DOHH2 (cell line): ENCODE results near the gene AGER.
"Not testable (repeated sequence)": the region's sequence is repeated elsewhere in the genome, so short reads cannot be mapped to it uniquely, and the experiment has no call there.

Experiments used
- H3F3A ChIP-seq: fragments of 200-600 bp; sonication (generic), shearing (Covaris generic); 2 replicates; pipeline ENCODE4 v1.6.0; 2016; ENCODE audit warnings: antibody characterized with exemption, mild to moderate bottlenecking; ENCODE audit not compliant: control insufficient read depth, insufficient read depth
- H3K27ac ChIP-seq: fragments of 200-600 bp; sonication (generic); 2 replicates; pipeline ENCODE4 v1.5.1; 2014; ENCODE audit warnings: low read depth, mild to moderate bottlenecking, low read length, moderate library complexity
- H3K27me3 ChIP-seq: fragments of 200-600 bp; sonication (generic); 2 replicates; pipeline ENCODE4 v1.6.1; 2014; ENCODE audit warnings: mild to moderate bottlenecking, low read length, mixed read lengths; ENCODE audit not compliant: control insufficient read depth
- H3K36me3 ChIP-seq: fragments of 200-600 bp; sonication (generic); 2 replicates; pipeline ENCODE4 v1.6.1; 2014; ENCODE audit warnings: mild to moderate bottlenecking, low read length, moderate library complexity, mixed read lengths; ENCODE audit not compliant: control insufficient read depth
- H3K4me1 ChIP-seq: fragments of 200-600 bp; sonication (generic); 2 replicates; pipeline ENCODE4 v1.6.1; 2014; ENCODE audit warnings: mild to moderate bottlenecking, low read length, mixed read lengths; ENCODE audit not compliant: control insufficient read depth
- H3K4me2 ChIP-seq: fragments of 200-600 bp; sonication (generic); 2 replicates; pipeline ENCODE4 v1.6.0; 2014; ENCODE audit warnings: mild to moderate bottlenecking, low read length, moderate library complexity
- H3K4me3 ChIP-seq: fragments of 200-600 bp; sonication (generic); 2 replicates; pipeline ENCODE4 v1.5.1; 2014; ENCODE audit warnings: mild to moderate bottlenecking, low read length, mixed read lengths
- H3K79me2 ChIP-seq: fragments of 200-600 bp; sonication (generic); 2 replicates; pipeline ENCODE4 v1.6.1; 2014; ENCODE audit warnings: mild to moderate bottlenecking, low read length, mixed read lengths; ENCODE audit not compliant: control insufficient read depth
- H3K9me2 ChIP-seq: fragments of 200-600 bp; sonication (generic); replicated peaks from 2 replicates; pipeline ENCODE4 v1.6.1; 2014; ENCODE audit warnings: mild to moderate bottlenecking, low read length, mixed read lengths; ENCODE audit not compliant: control insufficient read depth
- H3K9me3 ChIP-seq: fragments of 200-600 bp; sonication (generic); 2 replicates; pipeline ENCODE4 v1.6.1; 2014; ENCODE audit warnings: antibody characterized with exemption, low read length, mixed read lengths; ENCODE audit not compliant: control insufficient read depth, insufficient read depth
- H4K20me1 ChIP-seq: fragments of 200-600 bp; sonication (generic); 2 replicates; pipeline ENCODE4 v1.6.0; 2014; ENCODE audit warnings: low read depth, mild to moderate bottlenecking, antibody characterized with exemption, low read length, moderate library complexity; ENCODE audit not compliant: control insufficient read depth, insufficient read depth
- EZH2phosphoT487 ChIP-seq: fragments of 200-600 bp; sonication (generic); IDR thresholded peaks from 2 replicates; pipeline ENCODE4 v1.6.1; 2017; ENCODE audit warnings: borderline replicate concordance, mild to moderate bottlenecking, antibody characterized with exemption, low read length, moderate library complexity, mixed read lengths
- TF ChIP-seq, protein P1 (sequence below): fragments of 200-600 bp; sonication (generic); IDR thresholded peaks from one replicate; pipeline ENCODE4 v1.5.1; 2014; ENCODE audit warnings: antibody characterized with exemption, mild to moderate bottlenecking, low read depth, low read length; ENCODE audit not compliant: poor library complexity, severe bottlenecking

AGER gene

GRCh38 chr6:32214126-32214525 is 30.1 kb upstream of the AGER start:
- Histone ChIP-seq H4K20me1 (no peaks in the 10 kb centered on the region), H3K79me2 (no peaks in the 10 kb centered on the region), H3F3A (no peaks in the 10 kb centered on the region), H3K4me3 (no peak overlapping the region), H3K9me3 (no peaks in the 10 kb centered on the region), H3K4me1 (peaks cover 6% of the 10 kb centered on the region), H3K27me3 (no peaks in the 10 kb centered on the region), H3K36me3 (no peaks in the 10 kb centered on the region), H3K27ac (no peak overlapping the region), H3K9me2 (no peaks in the 10 kb centered on the region), H3K4me2 (no peak overlapping the region)
- TF ChIP-seq, protein P1, sequence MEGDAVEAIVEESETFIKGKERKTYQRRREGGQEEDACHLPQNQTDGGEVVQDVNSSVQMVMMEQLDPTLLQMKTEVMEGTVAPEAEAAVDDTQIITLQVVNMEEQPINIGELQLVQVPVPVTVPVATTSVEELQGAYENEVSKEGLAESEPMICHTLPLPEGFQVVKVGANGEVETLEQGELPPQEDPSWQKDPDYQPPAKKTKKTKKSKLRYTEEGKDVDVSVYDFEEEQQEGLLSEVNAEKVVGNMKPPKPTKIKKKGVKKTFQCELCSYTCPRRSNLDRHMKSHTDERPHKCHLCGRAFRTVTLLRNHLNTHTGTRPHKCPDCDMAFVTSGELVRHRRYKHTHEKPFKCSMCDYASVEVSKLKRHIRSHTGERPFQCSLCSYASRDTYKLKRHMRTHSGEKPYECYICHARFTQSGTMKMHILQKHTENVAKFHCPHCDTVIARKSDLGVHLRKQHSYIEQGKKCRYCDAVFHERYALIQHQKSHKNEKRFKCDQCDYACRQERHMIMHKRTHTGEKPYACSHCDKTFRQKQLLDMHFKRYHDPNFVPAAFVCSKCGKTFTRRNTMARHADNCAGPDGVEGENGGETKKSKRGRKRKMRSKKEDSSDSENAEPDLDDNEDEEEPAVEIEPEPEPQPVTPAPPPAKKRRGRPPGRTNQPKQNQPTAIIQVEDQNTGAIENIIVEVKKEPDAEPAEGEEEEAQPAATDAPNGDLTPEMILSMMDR: no peak
- TF ChIP-seq EZH2phosphoT487: no peak

GRCh38 chr6:32213649-32214048 is 29.6 kb upstream of the AGER start:
- Histone ChIP-seq H3K4me2 (no peak overlapping the region), H3K9me3 (no peaks in the 10 kb centered on the region), H3K27me3 (no peaks in the 10 kb centered on the region), H3K4me1 (peaks cover 7% of the 10 kb centered on the region), H4K20me1 (no peaks in the 10 kb centered on the region), H3K4me3 (no peak overlapping the region), H3F3A (no peaks in the 10 kb centered on the region), H3K79me2 (no peaks in the 10 kb centered on the region), H3K36me3 (no peaks in the 10 kb centered on the region), H3K9me2 (no peaks in the 10 kb centered on the region), H3K27ac (no peak overlapping the region)
- TF ChIP-seq EZH2phosphoT487: no peak
- TF ChIP-seq, protein P1: no peak

DNA sequence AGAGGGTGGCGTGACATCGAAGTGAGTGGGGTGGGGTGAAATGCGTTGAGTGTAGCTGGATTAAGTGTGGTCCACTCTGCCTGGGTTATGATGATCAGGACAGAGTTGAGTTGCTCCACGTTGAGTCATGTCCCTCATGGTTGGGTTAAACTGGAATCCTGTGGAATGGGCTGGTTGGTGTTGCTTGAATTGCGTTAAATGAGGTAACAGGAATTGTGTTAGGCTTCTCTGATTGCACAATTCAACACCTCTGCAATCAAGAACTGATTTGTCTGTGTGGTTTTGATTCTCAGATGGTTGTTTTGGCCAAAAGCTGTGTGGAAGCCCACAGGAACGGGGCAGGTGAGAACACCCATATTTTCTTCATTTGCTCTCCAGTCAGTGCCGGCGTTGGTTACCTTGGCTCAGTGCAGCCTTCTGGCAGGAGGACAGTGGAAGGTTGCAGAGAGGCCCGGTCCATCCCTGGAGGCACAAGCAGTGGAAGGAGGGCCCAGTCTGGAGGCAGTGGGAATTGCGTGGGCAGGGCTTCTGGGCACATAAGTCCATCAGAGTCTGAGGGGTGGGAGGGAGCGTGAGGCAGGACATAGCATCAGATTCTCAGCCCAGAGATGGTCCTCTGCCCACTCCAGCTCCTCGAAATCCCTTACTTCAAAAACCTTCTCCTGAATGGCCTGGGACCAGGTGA is 28.2 kb upstream of the AGER start:
- no peak overlapping the region for H3K4me3 ChIP-seq
- TF ChIP-seq, protein P1: no peak
- TF ChIP-seq EZH2phosphoT487: no peak
- H3K4me1 ChIP-seq: peaks cover 18% of the 10 kb centered on the region
- no peaks in the 10 kb centered on the region for H3K9me3 ChIP-seq
- no peak overlapping the region for H3K4me2 ChIP-seq
- no peaks in the 10 kb centered on the region for H3K36me3 ChIP-seq
- no peaks in the 10 kb centered on the region for H4K20me1 ChIP-seq
- H3K79me2 ChIP-seq: no peaks in the 10 kb centered on the region
- no peaks in the 10 kb centered on the region for H3K9me2 ChIP-seq
- no peaks in the 10 kb centered on the region for H3K27me3 ChIP-seq
- H3K27ac ChIP-seq: no peak overlapping the region
- no peaks in the 10 kb centered on the region for H3F3A ChIP-seq

- H3F3A ChIP-seq, H3K9me3 ChIP-seq, H3K27ac ChIP-seq, H3K4me2 ChIP-seq, H3K36me3 ChIP-seq, H3K4me3 ChIP-seq, H3K79me2 ChIP-seq, H4K20me1 ChIP-seq, H3K27me3 ChIP-seq, H3K9me2 ChIP-seq: not testable (repeated sequence)
- peaks cover 18% of the 10 kb centered on the region for H3K4me1 ChIP-seq
Observed at GRCh38 chr6:32211432-32211831, 27.4 kb upstream of the AGER start.
